Measurements from ENCODE around the gene CDH13.

DNA sequence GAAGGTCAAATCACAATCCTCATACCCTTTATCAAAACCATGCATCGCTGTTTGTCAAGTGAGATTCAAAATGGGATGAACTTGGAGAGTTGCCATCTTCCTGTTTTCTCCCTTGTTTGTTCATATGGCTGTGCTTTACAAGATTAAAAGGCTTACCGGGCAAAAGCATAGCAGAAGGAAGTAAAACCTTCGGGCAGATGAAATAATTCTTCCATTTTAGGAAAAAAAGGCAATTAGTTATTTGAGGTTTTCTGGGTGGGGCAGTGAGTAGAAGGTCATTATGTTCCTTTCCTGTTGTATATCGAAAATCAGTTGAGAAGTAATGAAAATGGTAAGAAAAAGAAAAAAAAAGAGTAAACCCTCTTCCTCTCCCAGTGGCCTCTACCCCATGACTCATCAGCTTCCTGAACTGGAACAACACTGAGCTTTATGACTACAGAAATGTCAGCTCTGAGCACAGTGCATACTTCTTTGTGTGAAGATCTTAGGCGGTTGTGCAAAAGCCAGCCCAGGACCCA, 369.2 kb downstream of the CDH13 start:
- TF ChIP-seq POLR2AphosphoS5 (IDR thresholded peaks at IDR 0.05) (peak in 1 of 2 donors; percentile 11), EP300 (IDR thresholded peaks at IDR 0.05) (no peak)

All from esophagus muscularis mucosa (tissue), 3 donors.